H1 (cell line): ENCODE data around the gene CREB1. TPM values are rescaled to one million over a fixed set of nuclear protein-coding genes. Genes with fewer than 3 reads are reported as not detected.

ENCODE experiments used
- CTCF ChIA-PET: fragments of 300-600 bp; sonication (Branson Sonifier 250); formaldehyde crosslinking; loops from one replicate; lab custom pipeline; 2021; ENCODE audit not compliant: partially characterized antibody; lab: Charles Lee
- POLR2A ChIA-PET: fragments of 300-600 bp; sonication (Branson Sonifier 250); formaldehyde crosslinking; loops from one replicate; lab custom pipeline; 2021; ENCODE audit warnings: inconsistent platforms; ENCODE audit not compliant: partially characterized antibody; lab: Charles Lee
- DNase-seq, 2 experiments: peaks; one replicate each; pipeline versions ENCODE4 v3.0.0 to v3.0.0-alpha.2; 2010 to 2022; ENCODE audit warnings: low spot score in 2 of 2, low read depth in 1 of 2, mixed read lengths in 1 of 2
- FAIRE-seq: peaks from 2 replicates; lab custom pipeline; 2011; peaks lifted over from hg19 to GRCh38; lab: Jason Lieb, UNC
- H2AFZ ChIP-seq: 2 replicates; pipeline ENCODE4 v1.8.1; 2012; ENCODE audit warnings: low read length, inconsistent platforms
- H2AK5ac ChIP-seq: 2 replicates; pipeline ENCODE4 v1.6.1; 2013; ENCODE audit warnings: low read depth, low read length
- H2BK120ac ChIP-seq: replicated peaks from 2 replicates; pipeline ENCODE3; 2013; ENCODE audit warnings: low read depth, low read length, inconsistent platforms
- H2BK12ac ChIP-seq: 2 replicates; pipeline ENCODE4 v1.6.1; 2013; ENCODE audit warnings: low read depth, low read length
- H2BK15ac ChIP-seq: 2 replicates; pipeline ENCODE4 v1.6.1; 2013; ENCODE audit warnings: low read length
- H2BK20ac ChIP-seq: 2 replicates; pipeline ENCODE4 v1.6.1; 2013; ENCODE audit warnings: low read length
- H2BK5ac ChIP-seq: 2 replicates; pipeline ENCODE4 v1.6.1; 2013; ENCODE audit warnings: low read depth, low read length
- H3K14ac ChIP-seq: 2 replicates; pipeline ENCODE4 v1.6.1; 2013; ENCODE audit warnings: inconsistent platforms; ENCODE audit not compliant: insufficient read length
- H3K18ac ChIP-seq: 2 replicates; pipeline ENCODE4 v1.6.1; 2013; ENCODE audit warnings: low read length; ENCODE audit errors: extremely low read depth
- H3K23ac ChIP-seq: 2 replicates; pipeline ENCODE4 v1.6.1; 2013; ENCODE audit warnings: inconsistent platforms; ENCODE audit not compliant: insufficient read length
- H3K23me2 ChIP-seq: 2 replicates; pipeline ENCODE4 v1.6.1; 2013; ENCODE audit warnings: low read depth, low read length
- H3K27ac ChIP-seq: 2 replicates; pipeline ENCODE4 v1.6.1; 2011; ENCODE audit warnings: low read depth, low read length, inconsistent platforms
- H3K27me3 ChIP-seq, 4 experiments: replicated peaks in 1 of 4; 1 replicate in 1 of 4; 2 replicates in 3 of 4; pipeline versions ENCODE4 v1.6.1 to v1.8.1; 2011 to 2013; ENCODE audit warnings: low read length in 3 of 4, mild to moderate bottlenecking in 3 of 4, inconsistent platforms in 2 of 4, mixed read lengths in 2 of 4, moderate library complexity in 1 of 4; ENCODE audit not compliant: control insufficient read depth in 3 of 4, insufficient read depth in 3 of 4; ENCODE audit errors: extremely low read depth in 1 of 4
- H3K36me3 ChIP-seq, 4 experiments: 2 replicates each; pipeline versions ENCODE4 v1.6.1 to v1.8.1; 2011 to 2013; ENCODE audit warnings: mild to moderate bottlenecking in 4 of 4, low read length in 3 of 4, moderate library complexity in 2 of 4, control low read depth in 1 of 4, inconsistent platforms in 1 of 4; ENCODE audit not compliant: insufficient read depth in 4 of 4, control insufficient read depth in 2 of 4
- H3K4ac ChIP-seq: replicated peaks from 2 replicates; pipeline ENCODE3; 2013; ENCODE audit warnings: low read length, low read depth, mixed read lengths, inconsistent platforms; ENCODE audit not compliant: insufficient read length
- H3K4me1 ChIP-seq, 4 experiments: replicated peaks in 1 of 4; 1 replicate in 1 of 4; 2 replicates in 3 of 4; pipeline versions ENCODE4 v1.6.1 to v1.8.1; 2011 to 2013; ENCODE audit warnings: low read length in 3 of 4, inconsistent platforms in 2 of 4, mixed read lengths in 1 of 4; ENCODE audit not compliant: insufficient read depth in 4 of 4, control insufficient read depth in 3 of 4
- H3K4me2 ChIP-seq, 2 experiments: 2 replicates each; pipeline versions ENCODE4 v1.6.1 to v1.8.1; 2011 to 2013; ENCODE audit warnings: low read depth in 2 of 2, low read length in 2 of 2, control low read depth in 1 of 2, inconsistent platforms in 1 of 2, mild to moderate bottlenecking in 1 of 2; ENCODE audit not compliant: insufficient read depth in 1 of 2
- H3K4me3 ChIP-seq, 4 experiments: fragments of 200-600, 300-600 bp in 1 of 4; sonication (generic), shearing (Covaris generic), sonication (Bioruptor Twin) in 1 of 4; 2 replicates each; pipeline versions ENCODE4 v1.5.1 to v1.8.1; 2011 to 2016; ENCODE audit warnings: low read length in 4 of 4, low read depth in 3 of 4, control low read depth in 2 of 4, inconsistent platforms in 2 of 4, mild to moderate bottlenecking in 2 of 4, mixed read lengths in 1 of 4, moderate library complexity in 1 of 4; ENCODE audit not compliant: insufficient read depth in 2 of 4; ENCODE audit errors: extremely low read depth in 1 of 4
- H3K56ac ChIP-seq: replicated peaks from 2 replicates; pipeline ENCODE3; 2013; ENCODE audit warnings: low read depth, mild to moderate bottlenecking, mixed read lengths, low read length, inconsistent platforms; ENCODE audit not compliant: insufficient read length
- H3K79me1 ChIP-seq: 2 replicates; pipeline ENCODE4 v1.6.1; 2013; ENCODE audit warnings: low read depth, low read length, control low read depth
- H3K79me2 ChIP-seq, 2 experiments: 2 replicates each; pipeline versions ENCODE4 v1.6.1 to v1.8.1; 2012 to 2013; ENCODE audit warnings: low read length in 2 of 2, mild to moderate bottlenecking in 2 of 2, inconsistent platforms in 1 of 2; ENCODE audit not compliant: insufficient read depth in 2 of 2, control insufficient read depth in 1 of 2
- H3K9ac ChIP-seq, 4 experiments: replicated peaks in 1 of 4; 1 replicate in 1 of 4; 2 replicates in 3 of 4; pipeline versions ENCODE4 v1.6.1 to v1.8.1; 2011 to 2013; ENCODE audit warnings: low read depth in 3 of 4, low read length in 3 of 4, control low read depth in 2 of 4, mild to moderate bottlenecking in 2 of 4, moderate library complexity in 2 of 4, inconsistent platforms in 1 of 4; ENCODE audit errors: extremely low read depth in 1 of 4
- H3K9me3 ChIP-seq, 2 experiments: 2 replicates each; pipeline versions ENCODE4 v1.6.1 to v1.8.1; 2012 to 2013; ENCODE audit warnings: mild to moderate bottlenecking in 2 of 2, moderate library complexity in 2 of 2, control low read depth in 1 of 2, inconsistent platforms in 1 of 2, low read depth in 1 of 2, low read length in 1 of 2, mixed read lengths in 1 of 2; ENCODE audit not compliant: insufficient read depth in 2 of 2
- H4K20me1 ChIP-seq, 2 experiments: replicated peaks in 1 of 2; 2 replicates each; pipeline versions ENCODE3 to v1.8.1; 2011 to 2013; ENCODE audit warnings: inconsistent platforms in 2 of 2, low read length in 2 of 2, mild to moderate bottlenecking in 1 of 2; ENCODE audit not compliant: insufficient read depth in 2 of 2, control insufficient read depth in 1 of 2
- H4K5ac ChIP-seq: 2 replicates; pipeline ENCODE4 v1.6.1; 2013; ENCODE audit warnings: low read length, low read depth, mixed read lengths, inconsistent platforms; ENCODE audit not compliant: insufficient read length
- H4K8ac ChIP-seq: 2 replicates; pipeline ENCODE4 v1.8.0; 2013; ENCODE audit warnings: mild to moderate bottlenecking, moderate library complexity, low read length, inconsistent platforms; ENCODE audit not compliant: insufficient read depth; ENCODE audit errors: extremely low read depth
- H4K91ac ChIP-seq: replicated peaks from 2 replicates; pipeline ENCODE3; 2013; ENCODE audit warnings: low read length, mixed read lengths, inconsistent platforms; ENCODE audit not compliant: insufficient read length
- CBX5 ChIP-seq: fragments of 300-800, 300-1000 bp; sonication (generic); IDR thresholded peaks from 2 replicates; pipeline ENCODE4 v1.7.1; 2016; ENCODE audit warnings: antibody characterized with exemption, low read length, low read depth
- CBX8 ChIP-seq: fragments of 300-800, 300-1000 bp; sonication (generic); IDR thresholded peaks from 2 replicates; pipeline ENCODE4 v1.7.1; 2016; ENCODE audit warnings: low read depth, low read length, borderline replicate concordance
- CHD1 ChIP-seq: IDR thresholded peaks from 2 replicates; pipeline ENCODE4 v1.6.1; 2012; ENCODE audit warnings: low read depth, low read length, improper control_type of control experiment
- GABPA ChIP-seq: IDR thresholded peaks from 2 replicates; pipeline ENCODE4 v1.6.1; 2011; ENCODE audit warnings: mild to moderate bottlenecking, low read length, moderate library complexity, borderline replicate concordance; ENCODE audit not compliant: insufficient read depth
- POU5F1 ChIP-seq: IDR thresholded peaks from 2 replicates; pipeline ENCODE4 v1.6.1; 2011; ENCODE audit warnings: low read depth, mild to moderate bottlenecking, low read length, moderate library complexity
- RAD21 ChIP-seq, 2 experiments: IDR thresholded peaks in 1 of 2; conservative IDR thresholded peaks in 1 of 2; 2 replicates each; pipeline ENCODE4 v1.6.1; 2011; ENCODE audit warnings: low read depth in 2 of 2, low read length in 2 of 2, improper control_type of control experiment in 1 of 2, inconsistent platforms in 1 of 2, mild to moderate bottlenecking in 1 of 2, moderate library complexity in 1 of 2
- SAP30 ChIP-seq: fragments of 300-600 bp; sonication (generic); IDR thresholded peaks from 2 replicates; pipeline ENCODE4 v1.7.1; 2012; ENCODE audit warnings: low read length, moderate library complexity, mild to moderate bottlenecking, inconsistent platforms; ENCODE audit not compliant: insufficient read depth, insufficient replicate concordance
- SUZ12 ChIP-seq: fragments of 200-600 bp; sonication (generic); IDR thresholded peaks from 2 replicates; pipeline ENCODE4 v1.6.1; 2012; ENCODE audit warnings: mild to moderate bottlenecking, inconsistent platforms, low read length, moderate library complexity, mixed read lengths
- USF2 ChIP-seq: IDR thresholded peaks from 2 replicates; pipeline ENCODE4 v1.6.1; 2011; ENCODE audit warnings: low read length, improper control_type of control experiment
- WGBS, 2 experiments: shearing (Covaris generic) in 1 of 2; methylation state at CpG; one replicate each; pipeline versions ENCODE4 v1.1.6 to v1.1.7; 2013 to 2015; ENCODE audit warnings: low lambda C conversion rate in 2 of 2, mixed read lengths in 2 of 2, inconsistent platforms in 1 of 2, low coverage in 1 of 2, missing lambda C conversion rate in 1 of 2; ENCODE audit not compliant: insufficient replicate concordance in 2 of 2, insufficient coverage in 1 of 2, insufficient read length in 1 of 2; ENCODE audit errors: extremely low coverage in 1 of 2, missing lambda C conversion rate in 1 of 2; 5-methylcytosine and 5-hydroxymethylcytosine counted together
- polyA plus RNA-seq, 7 experiments: library from polyadenylated mRNA; depleted of rRNA in 3 of 7; stranded (reverse) in 5 of 7; unstranded in 2 of 7; fragments of >200 nt in 5 of 7; fragments of 200-250 nt in 2 of 7; gene quantifications; 1 replicate in 5 of 7; 2 replicates in 1 of 7; 4 replicates in 1 of 7; pipeline versions ENCODE4 v1.2.1 to v1.2.3, GENCODE V29; 2011 to 2013; ENCODE audit warnings: missing spikeins in 2 of 7, mixed read lengths in 2 of 7
- total RNA-seq: library from RNA; stranded (reverse); fragmentation: NEBNext Ultra II Directional; extraction: Animal tissue kit (Norgen Biotek cat#: 25700); gene quantifications from 2 replicates; pipeline ENCODE4 v1.2.1, GENCODE V29; 2021

Gene CREB1
- total and polyA plus RNA-seq, 2 of the 8 experiments (the other 6 are each of a cell fraction or from before 2014, with no cell fraction given): 46.3 to 99.0 TPM

GRCh38 chr2:207484444-207485391 lies 45.0 kb upstream of the CREB1 start:
- 89% methylated on average over 10 of the region's 10 CpGs; no CpG with 5 or more reads in 1 of the 2 experiments for WGBS, 2 experiments
- no peak for TF ChIP-seq RAD21 (IDR thresholded peaks at IDR 0.05 in 1 of 2, conservative IDR thresholded peaks at IDR 0.05 in 1 of 2; ENCODE audit: low read depth in 2 of 2, low read length in 2 of 2)
- no peak for TF ChIP-seq CHD1
- TF ChIP-seq CBX8: no peak
- TF ChIP-seq CBX5: no peak
- TF ChIP-seq GABPA: no peak
- TF ChIP-seq SAP30: no peak
- no peak for TF ChIP-seq SUZ12
- no peak for TF ChIP-seq USF2
- no peak for TF ChIP-seq POU5F1

More at GRCh38 chr2:207484444-207485391, 45.0 kb upstream of the CREB1 start:
- no peaks in the 10 kb centered on the region for H3K79me2 ChIP-seq
- no peak overlapping the region for H3K4me2 ChIP-seq
- H4K20me1 ChIP-seq: no peaks in the 10 kb centered on the region
- H3K9me3 ChIP-seq: no peaks in the 10 kb centered on the region
- no peaks in the 10 kb centered on the region for H3K27me3 ChIP-seq
- H4K91ac ChIP-seq: no peak overlapping the region
- no peak overlapping the region for H2BK120ac ChIP-seq
- H3K14ac ChIP-seq: no peak overlapping the region
- H4K5ac ChIP-seq: no peak overlapping the region
- no peak overlapping the region for H3K23ac ChIP-seq
- H2BK20ac ChIP-seq: no peak overlapping the region
- DNase-seq (no peak), FAIRE-seq (no peak)
- H4K8ac ChIP-seq: no peak overlapping the region
- ChIA-PET POLR2A (interaction anchor here (0.9 kb wide), 1 partner anchor 9 kb away, joined by 3 read pairs; no protein-coding TSS in a partner anchor), CTCF (interaction anchor here (0.6 to 1.8 kb wide), 6 partner anchors 10 to 702 kb away, joined by 3 to 7 read pairs (median 3); no protein-coding TSS in a partner anchor)
- no peak overlapping the region for H3K27ac ChIP-seq
- H2BK15ac ChIP-seq: no peak overlapping the region
- no peak overlapping the region for H3K56ac ChIP-seq
- no peak overlapping the region for H3K4me3 ChIP-seq
- H3K36me3 ChIP-seq: no peaks in the 10 kb centered on the region
- no peak overlapping the region for H2BK12ac ChIP-seq
- H3K79me1 ChIP-seq: no peaks in the 10 kb centered on the region
- H2AFZ ChIP-seq: no peak overlapping the region
- no peak overlapping the region for H3K9ac ChIP-seq
- H3K4me1 ChIP-seq: peaks cover 0 to 7% (median under 1%) of the 10 kb centered on the region in 4 experiments; a peak in 1 of 7 replicates
- H2BK5ac ChIP-seq: no peak overlapping the region
- no peak overlapping the region for H3K18ac ChIP-seq
- H2AK5ac ChIP-seq: no peak overlapping the region
- H3K4ac ChIP-seq: no peak overlapping the region
- no peaks in the 10 kb centered on the region for H3K23me2 ChIP-seq
